ENCODE measurements around the gene FOXC1.

Gene FOXC1

GRCh38 chr6:1576166-1576565 is 33.5 kb upstream of the FOXC1 start:
- H3K27ac ChIP-seq (ENCODE audit: low read depth, low read length), result no peak overlapping the region

DNA sequence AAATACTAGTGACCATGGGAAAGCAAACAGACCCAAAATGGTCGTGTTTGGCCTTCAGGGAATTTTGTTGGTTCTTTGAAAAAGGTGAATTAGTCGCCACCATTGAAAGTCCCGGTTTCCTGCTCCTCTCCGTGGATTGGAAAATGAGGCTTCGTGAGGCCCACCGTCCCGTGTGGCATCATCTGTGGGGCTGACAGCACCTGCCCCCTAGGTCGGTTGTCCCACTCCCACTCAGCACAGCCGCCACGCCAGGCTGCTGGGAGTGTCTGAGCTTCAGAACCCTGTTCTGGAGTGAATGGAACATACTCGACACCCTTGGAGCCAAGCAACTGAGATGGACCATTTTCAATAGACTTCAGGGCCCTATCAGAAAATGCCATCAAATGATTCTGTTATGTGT is 33.0 kb upstream of the FOXC1 start:
- no peak overlapping the region for H3K27ac ChIP-seq (ENCODE audit: low read depth, low read length)
- peaks cover 4% of the 10 kb centered on the region; the same call in 1 of the 2 replicates for H3K27me3 ChIP-seq (ENCODE audit: control insufficient read depth, insufficient read depth, low read length)

More at GRCh38 chr6:1576166-1576565, 33.5 kb upstream of the FOXC1 start:
- Histone ChIP-seq H3K9me3 (ENCODE audit: control insufficient read depth, insufficient read depth, low read depth, low read length) (no peaks in the 10 kb centered on the region), H3K4me1 (ENCODE audit: control insufficient read depth, insufficient read depth, low read length) (peaks cover 30% of the 10 kb centered on the region), H3K4me3 (ENCODE audit: low read depth, low read length) (no peak overlapping the region), H3K36me3 (ENCODE audit: control insufficient read depth, insufficient read depth, low read length) (no peaks in the 10 kb centered on the region), H3K27me3 (ENCODE audit: control insufficient read depth, insufficient read depth, low read length) (peaks cover 4% of the 10 kb centered on the region; the same call in 1 of the 2 replicates), H3K9ac (ENCODE audit: low read length) (no peak overlapping the region)

DNA sequence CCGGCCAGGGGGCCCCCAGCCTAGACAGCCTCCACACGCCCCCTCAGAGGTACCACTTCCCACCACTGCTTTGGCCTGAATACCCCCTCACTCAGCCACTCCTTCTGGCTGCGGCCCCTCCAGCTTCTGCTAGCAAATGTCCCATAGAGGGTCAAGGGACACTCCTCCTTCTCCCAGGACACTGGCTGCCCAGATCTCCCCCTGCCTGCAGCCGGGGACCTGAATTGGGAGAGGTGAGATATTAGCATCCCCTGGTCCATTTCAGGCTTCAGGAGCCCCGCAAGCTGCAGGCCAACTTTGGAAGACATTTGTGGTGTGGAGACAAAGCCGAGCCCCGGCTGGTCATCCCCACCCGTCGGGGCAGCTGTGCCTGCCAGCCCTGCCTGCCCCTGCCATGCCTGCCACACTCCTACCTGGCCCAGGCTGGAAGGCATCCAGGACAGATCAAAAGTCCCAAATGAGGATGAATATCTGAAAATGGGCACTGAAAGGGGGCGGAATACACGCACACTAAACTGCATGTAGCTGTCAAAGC is 32.5 kb upstream of the FOXC1 start:
- H3K4me1 ChIP-seq (ENCODE audit: control insufficient read depth, insufficient read depth, low read length), result peaks cover 30% of the 10 kb centered on the region
- no peak overlapping the region for H3K4me3 ChIP-seq (ENCODE audit: low read depth, low read length)
- H3K27ac ChIP-seq (ENCODE audit: low read depth, low read length), result no peak overlapping the region
- no peaks in the 10 kb centered on the region for H3K9me3 ChIP-seq (ENCODE audit: control insufficient read depth, insufficient read depth, low read depth, low read length)
- H3K36me3 ChIP-seq (ENCODE audit: control insufficient read depth, insufficient read depth, low read length), result no peaks in the 10 kb centered on the region
- H3K9ac ChIP-seq (ENCODE audit: low read length), result no peak overlapping the region
- peaks cover 4% of the 10 kb centered on the region; the same call in 1 of the 2 replicates for H3K27me3 ChIP-seq (ENCODE audit: control insufficient read depth, insufficient read depth, low read length)

More for the DNA sequence above, 33.0 kb upstream of the FOXC1 start:
- Histone ChIP-seq H3K36me3 (ENCODE audit: control insufficient read depth, insufficient read depth, low read length) (no peaks in the 10 kb centered on the region), H3K9me3 (ENCODE audit: control insufficient read depth, insufficient read depth, low read depth, low read length) (no peaks in the 10 kb centered on the region), H3K4me1 (ENCODE audit: control insufficient read depth, insufficient read depth, low read length) (peaks cover 30% of the 10 kb centered on the region), H3K4me3 (ENCODE audit: low read depth, low read length) (no peak overlapping the region), H3K9ac (ENCODE audit: low read length) (no peak overlapping the region)

DNA sequence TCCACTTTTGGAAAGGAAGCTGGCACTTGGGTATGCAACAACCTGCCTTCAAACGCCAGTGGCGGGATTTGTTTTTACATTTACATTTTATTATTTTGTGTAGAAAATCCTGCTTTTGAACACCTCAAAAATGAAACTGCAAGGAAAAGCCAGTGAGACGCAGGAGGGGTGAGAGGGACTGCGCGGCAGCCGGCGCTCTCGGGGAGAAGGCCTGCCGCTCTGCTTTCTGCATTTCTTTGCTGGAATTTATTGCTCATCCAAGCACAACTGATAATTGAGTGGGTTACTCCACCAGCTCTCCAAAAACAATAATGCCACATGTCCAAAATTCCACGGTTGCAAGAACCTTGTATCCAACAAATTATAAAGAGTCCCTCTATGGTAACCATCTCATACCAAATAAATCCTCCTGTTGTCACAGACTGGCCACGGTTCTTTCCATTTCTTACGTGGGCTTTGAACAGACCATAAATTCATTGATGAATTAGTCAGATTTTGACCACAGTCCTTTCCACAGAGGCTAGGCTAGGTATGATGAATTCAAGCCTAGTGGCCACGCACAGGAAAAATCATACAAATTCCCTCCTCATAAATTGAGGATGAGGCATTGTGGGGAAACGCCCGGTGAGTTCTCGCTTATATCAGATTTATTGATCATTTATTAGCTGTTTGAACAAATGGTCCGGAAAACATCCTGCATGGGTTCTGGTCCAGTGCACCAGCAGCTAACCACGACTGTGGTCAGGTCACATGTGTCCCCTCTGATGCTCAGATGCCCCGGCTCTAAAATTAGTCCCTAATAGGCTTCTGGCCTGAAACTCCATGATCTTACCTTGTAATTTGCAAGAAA is 31.6 kb upstream of the FOXC1 start:
- Histone ChIP-seq H3K9ac (ENCODE audit: low read length) (no peak overlapping the region), H3K4me3 (ENCODE audit: low read depth, low read length) (no peak overlapping the region), H3K36me3 (ENCODE audit: control insufficient read depth, insufficient read depth, low read length) (no peaks in the 10 kb centered on the region)

GRCh38 chr6:1579096-1579495 is 30.6 kb upstream of the FOXC1 start:
- H3K4me3 ChIP-seq (ENCODE audit: low read depth, low read length), result no peak overlapping the region
- H3K9ac ChIP-seq (ENCODE audit: low read length), result no peak overlapping the region
- no peak overlapping the region for H3K27ac ChIP-seq (ENCODE audit: low read depth, low read length)
- H3K27me3 ChIP-seq (ENCODE audit: control insufficient read depth, insufficient read depth, low read length), result peaks cover 4% of the 10 kb centered on the region; the same call in 1 of the 2 replicates
- peaks cover 25% of the 10 kb centered on the region for H3K4me1 ChIP-seq (ENCODE audit: control insufficient read depth, insufficient read depth, low read length)
- H3K9me3 ChIP-seq (ENCODE audit: control insufficient read depth, insufficient read depth, low read depth, low read length), result no peaks in the 10 kb centered on the region
- no peaks in the 10 kb centered on the region for H3K36me3 ChIP-seq (ENCODE audit: control insufficient read depth, insufficient read depth, low read length)

More for the DNA sequence above, 31.6 kb upstream of the FOXC1 start:
- Histone ChIP-seq H3K9me3 (ENCODE audit: control insufficient read depth, insufficient read depth, low read depth, low read length) (no peaks in the 10 kb centered on the region), H3K27ac (ENCODE audit: low read depth, low read length) (no peak overlapping the region), H3K4me1 (ENCODE audit: control insufficient read depth, insufficient read depth, low read length) (peaks cover 30% of the 10 kb centered on the region), H3K27me3 (ENCODE audit: control insufficient read depth, insufficient read depth, low read length) (peaks cover 4% of the 10 kb centered on the region; the same call in 1 of the 2 replicates)

- Histone ChIP-seq H3K36me3 (ENCODE audit: control insufficient read depth, insufficient read depth, low read length) (no peaks in the 10 kb centered on the region), H3K9ac (ENCODE audit: low read length) (no peak overlapping the region), H3K4me1 (ENCODE audit: control insufficient read depth, insufficient read depth, low read length) (peaks cover 15% of the 10 kb centered on the region), H3K27me3 (ENCODE audit: control insufficient read depth, insufficient read depth, low read length) (peaks cover 4% of the 10 kb centered on the region; the same call in 1 of the 2 replicates), H3K4me3 (ENCODE audit: low read depth, low read length) (no peak overlapping the region), H3K27ac (ENCODE audit: low read depth, low read length) (no peak overlapping the region), H3K9me3 (ENCODE audit: control insufficient read depth, insufficient read depth, low read depth, low read length) (no peaks in the 10 kb centered on the region)
Measured at GRCh38 chr6:1580109-1580508, 29.6 kb upstream of the FOXC1 start.

- H3K27ac ChIP-seq (ENCODE audit: low read depth, low read length), result no peak overlapping the region
- H3K9me3 ChIP-seq (ENCODE audit: control insufficient read depth, insufficient read depth, low read depth, low read length), result no peaks in the 10 kb centered on the region
- peaks cover 4% of the 10 kb centered on the region; the same call in 1 of the 2 replicates for H3K27me3 ChIP-seq (ENCODE audit: control insufficient read depth, insufficient read depth, low read length)
- H3K36me3 ChIP-seq (ENCODE audit: control insufficient read depth, insufficient read depth, low read length), result no peaks in the 10 kb centered on the region
- no peak overlapping the region for H3K4me3 ChIP-seq (ENCODE audit: low read depth, low read length)
- no peak overlapping the region for H3K9ac ChIP-seq (ENCODE audit: low read length)
- peaks cover 10% of the 10 kb centered on the region for H3K4me1 ChIP-seq (ENCODE audit: control insufficient read depth, insufficient read depth, low read length)
Measured at GRCh38 chr6:1580585-1580984, 29.1 kb upstream of the FOXC1 start.

- Histone ChIP-seq H3K27ac (ENCODE audit: low read depth, low read length) (no peak overlapping the region), H3K36me3 (ENCODE audit: control insufficient read depth, insufficient read depth, low read length) (no peaks in the 10 kb centered on the region), H3K9ac (ENCODE audit: low read length) (no peak overlapping the region), H3K4me1 (ENCODE audit: control insufficient read depth, insufficient read depth, low read length) (peaks cover 3% of the 10 kb centered on the region), H3K4me3 (ENCODE audit: low read depth, low read length) (no peak overlapping the region), H3K27me3 (ENCODE audit: control insufficient read depth, insufficient read depth, low read length) (peaks cover 4% of the 10 kb centered on the region; the same call in 1 of the 2 replicates), H3K9me3 (ENCODE audit: control insufficient read depth, insufficient read depth, low read depth, low read length) (no peaks in the 10 kb centered on the region)
Measured at GRCh38 chr6:1581120-1581991, 28.4 kb upstream of the FOXC1 start.

- no peaks in the 10 kb centered on the region for H3K4me1 ChIP-seq (ENCODE audit: control insufficient read depth, insufficient read depth, low read length)
- no peaks in the 10 kb centered on the region for H3K36me3 ChIP-seq (ENCODE audit: control insufficient read depth, insufficient read depth, low read length)
- no peak overlapping the region for H3K27ac ChIP-seq (ENCODE audit: low read depth, low read length)
- H3K4me3 ChIP-seq (ENCODE audit: low read depth, low read length), result no peak overlapping the region
- no peak overlapping the region for H3K9ac ChIP-seq (ENCODE audit: low read length)
- peaks cover 4% of the 10 kb centered on the region; the same call in 1 of the 2 replicates for H3K27me3 ChIP-seq (ENCODE audit: control insufficient read depth, insufficient read depth, low read length)
- H3K9me3 ChIP-seq (ENCODE audit: control insufficient read depth, insufficient read depth, low read depth, low read length), result no peaks in the 10 kb centered on the region
Measured at GRCh38 chr6:1584146-1584545, 25.6 kb upstream of the FOXC1 start.

DNA sequence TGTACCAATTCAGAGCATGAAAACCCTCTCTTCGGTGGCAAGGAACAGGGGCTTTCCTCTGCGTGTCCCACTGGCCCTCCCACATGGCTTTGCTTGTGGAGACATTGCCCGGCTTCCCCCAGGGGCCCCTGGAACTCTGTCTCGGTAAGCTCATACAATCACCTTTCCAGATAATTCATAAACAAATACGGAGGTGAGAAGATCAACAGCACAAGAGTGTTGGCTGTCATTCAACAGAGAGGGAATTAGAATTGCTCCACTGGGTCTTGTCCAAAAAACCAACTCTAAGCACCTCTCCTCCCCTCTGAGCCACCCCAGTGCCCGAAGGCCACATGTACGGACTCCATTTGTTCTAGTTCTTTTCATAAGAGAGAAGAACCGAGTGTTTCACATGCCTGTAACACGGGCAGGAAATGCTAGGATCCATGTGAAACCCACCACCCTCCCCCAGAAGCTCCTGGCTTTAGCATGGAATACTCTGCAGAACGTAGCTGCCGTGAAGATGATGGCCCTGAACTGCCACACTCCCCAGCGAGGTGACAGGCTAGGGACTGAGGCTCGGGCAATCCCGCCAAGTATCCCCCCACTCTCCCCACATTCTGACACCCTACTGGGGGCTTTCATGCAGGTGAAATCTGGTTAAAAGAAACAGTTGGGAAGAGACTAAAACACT is 24.6 kb upstream of the FOXC1 start:
- no peak overlapping the region for H3K9ac ChIP-seq (ENCODE audit: low read length)
- H3K27me3 ChIP-seq (ENCODE audit: control insufficient read depth, insufficient read depth, low read length), result no peaks in the 10 kb centered on the region
- H3K9me3 ChIP-seq (ENCODE audit: control insufficient read depth, insufficient read depth, low read depth, low read length), result no peaks in the 10 kb centered on the region
- H3K4me1 ChIP-seq (ENCODE audit: control insufficient read depth, insufficient read depth, low read length), result no peaks in the 10 kb centered on the region
- no peaks in the 10 kb centered on the region for H3K36me3 ChIP-seq (ENCODE audit: control insufficient read depth, insufficient read depth, low read length)
- H3K27ac ChIP-seq (ENCODE audit: low read depth, low read length), result no peak overlapping the region
- no peak overlapping the region for H3K4me3 ChIP-seq (ENCODE audit: low read depth, low read length)
